ENCODE results near the gene ATP2C2.

The ATP2C2 gene

GRCh38 chr16:84362471-84362941, 5.8 kb upstream of the ATP2C2 start:
- no peak for TF ChIP-seq CTCF (conservative IDR thresholded peaks at IDR 0.05; ENCODE audit: low read length)
- no peak for DNase-seq (ENCODE audit: low read depth)

GRCh38 chr16:84366208-84366607, 2.1 kb upstream of the ATP2C2 start:
- TF ChIP-seq CTCF (conservative IDR thresholded peaks at IDR 0.05; ENCODE audit: low read length) = no peak
- no peak for DNase-seq (ENCODE audit: low read depth)
- H3K4me3 ChIP-seq (ENCODE audit: low read length) = no peak overlapping the region

More at GRCh38 chr16:84362471-84362941, 5.8 kb upstream of the ATP2C2 start:
- H3K4me3 ChIP-seq (ENCODE audit: low read length) = no peak overlapping the region

GRCh38 chr16:84367297-84367680, 1.0 kb upstream of the ATP2C2 start:
- DNase-seq (ENCODE audit: low read depth) = no peak
- no peak overlapping the region for H3K4me3 ChIP-seq (ENCODE audit: low read length)
- TF ChIP-seq CTCF (conservative IDR thresholded peaks at IDR 0.05; ENCODE audit: low read length) = no peak

GRCh38 chr16:84367750-84368307, 509 bp upstream of the ATP2C2 start:
- DNase-seq (ENCODE audit: low read depth) = no peak
- no peak for TF ChIP-seq CTCF (conservative IDR thresholded peaks at IDR 0.05; ENCODE audit: low read length)
- H3K4me3 ChIP-seq (ENCODE audit: low read length) = no peak overlapping the region

GRCh38 chr16:84369105-84369504, 767 bp downstream of the ATP2C2 start:
- no peak overlapping the region for H3K4me3 ChIP-seq (ENCODE audit: low read length)
- DNase-seq (ENCODE audit: low read depth) = no peak
- no peak for TF ChIP-seq CTCF (conservative IDR thresholded peaks at IDR 0.05; ENCODE audit: low read length)

- no peak overlapping the region for H3K4me3 ChIP-seq (ENCODE audit: low read length)
- TF ChIP-seq CTCF (conservative IDR thresholded peaks at IDR 0.05; ENCODE audit: low read length) = no peak
- no peak for DNase-seq (ENCODE audit: low read depth)
These were observed 1.7 kb downstream of the ATP2C2 start for GRCh38 chr16:84369938-84370627.
